ENCODE data around the gene SIRT1.
A peak's percentile ranks its signal among the peaks of the same experiment; 100 is the strongest.

SIRT1 gene

GRCh38 chr10:67884842-67885670 lies 600 bp downstream of the SIRT1 start:
- Histone ChIP-seq H3K9me2 (replicated peaks; ENCODE audit: insufficient read depth, low read length) (no peaks in the 10 kb centered on the region), H2AFZ (ENCODE audit: low read depth, low read length, severe bottlenecking) (peak overlapping the region; percentile 62), H3F3A (ENCODE audit: insufficient read depth) (peaks cover 19% of the 10 kb centered on the region), H3K4me3 (ENCODE audit: insufficient read depth, low read length, poor library complexity, severe bottlenecking) (peak overlapping the region; percentile 99), H4K20me1 (ENCODE audit: low read depth, low read length) (no peaks in the 10 kb centered on the region; the same call in 1 of the 2 replicates), H3K9ac (ENCODE audit: low read length) (peak overlapping the region; percentile 74), H3K27me3 (ENCODE audit: low read length) (no peaks in the 10 kb centered on the region), H3K79me2 (ENCODE audit: insufficient read depth, low read length) (peaks cover 46% of the 10 kb centered on the region), H3K36me3 (ENCODE audit: low read length) (peaks cover 21% of the 10 kb centered on the region), H3K4me2 (ENCODE audit: low read depth, low read length, poor library complexity, severe bottlenecking) (peak overlapping the region; percentile 100), H3K9me3 (ENCODE audit: insufficient read depth, low read length) (no peaks in the 10 kb centered on the region), H3K27ac (ENCODE audit: low read depth, low read length) (peak overlapping the region; percentile 85)
- no peak for TF ChIP-seq CTCF (IDR thresholded peaks at IDR 0.05; ENCODE audit: insufficient read depth, low read length, poor library complexity, severe bottlenecking)
- TF ChIP-seq EZH2phosphoT487 (conservative IDR thresholded peaks at IDR 0.05; ENCODE audit: low read length) = no peak

GRCh38 chr10:67893637-67894036 lies 9.2 kb downstream of the SIRT1 start:
- Histone ChIP-seq H3K9ac (ENCODE audit: low read length) (no peak overlapping the region), H4K20me1 (ENCODE audit: low read depth, low read length) (no peaks in the 10 kb centered on the region), H3K27me3 (ENCODE audit: low read length) (no peaks in the 10 kb centered on the region), H3K9me2 (replicated peaks; ENCODE audit: insufficient read depth, low read length) (no peaks in the 10 kb centered on the region), H3K36me3 (ENCODE audit: low read length) (peaks cover 47% of the 10 kb centered on the region), H3K4me3 (ENCODE audit: insufficient read depth, low read length, poor library complexity, severe bottlenecking) (no peak overlapping the region), H2AFZ (ENCODE audit: low read depth, low read length, severe bottlenecking) (no peak overlapping the region), H3K27ac (ENCODE audit: low read depth, low read length) (no peak overlapping the region), H3K79me2 (ENCODE audit: insufficient read depth, low read length) (peaks cover 46% of the 10 kb centered on the region), H3K4me2 (ENCODE audit: low read depth, low read length, poor library complexity, severe bottlenecking) (no peak overlapping the region), H3F3A (ENCODE audit: insufficient read depth) (no peaks in the 10 kb centered on the region; the same call in 1 of the 2 replicates), H3K9me3 (ENCODE audit: insufficient read depth, low read length) (no peaks in the 10 kb centered on the region)
- TF ChIP-seq EZH2phosphoT487 (conservative IDR thresholded peaks at IDR 0.05; ENCODE audit: low read length) (no peak), CTCF (IDR thresholded peaks at IDR 0.05; ENCODE audit: insufficient read depth, low read length, poor library complexity, severe bottlenecking) (no peak)

GRCh38 chr10:67903581-67903980 lies 19.1 kb downstream of the SIRT1 start:
- Histone ChIP-seq H3K36me3 (ENCODE audit: low read length) (peaks cover 46% of the 10 kb centered on the region; the same call in 1 of the 2 replicates), H3K4me2 (ENCODE audit: low read depth, low read length, poor library complexity, severe bottlenecking) (no peak overlapping the region), H3K27ac (ENCODE audit: low read depth, low read length) (no peak overlapping the region), H3K9ac (ENCODE audit: low read length) (no peak overlapping the region), H3K9me3 (ENCODE audit: insufficient read depth, low read length) (no peaks in the 10 kb centered on the region), H3F3A (ENCODE audit: insufficient read depth) (no peaks in the 10 kb centered on the region; the same call in 1 of the 2 replicates), H4K20me1 (ENCODE audit: low read depth, low read length) (peaks cover 11% of the 10 kb centered on the region; the same call in 1 of the 2 replicates), H3K9me2 (replicated peaks; ENCODE audit: insufficient read depth, low read length) (no peaks in the 10 kb centered on the region), H3K79me2 (ENCODE audit: insufficient read depth, low read length) (peaks cover 67% of the 10 kb centered on the region), H2AFZ (ENCODE audit: low read depth, low read length, severe bottlenecking) (no peak overlapping the region), H3K27me3 (ENCODE audit: low read length) (no peaks in the 10 kb centered on the region), H3K4me3 (ENCODE audit: insufficient read depth, low read length, poor library complexity, severe bottlenecking) (no peak overlapping the region)
- TF ChIP-seq CTCF (IDR thresholded peaks at IDR 0.05; ENCODE audit: insufficient read depth, low read length, poor library complexity, severe bottlenecking) (no peak), EZH2phosphoT487 (conservative IDR thresholded peaks at IDR 0.05; ENCODE audit: low read length) (no peak)

Data from SU-DHL-6 (cell line).